Neural cell (in vitro differentiated cells): ENCODE results near the gene ZCCHC14. TPM values are rescaled to one million over a fixed set of nuclear protein-coding genes. Genes with fewer than 3 reads are reported as not detected.
A peak's percentile ranks its signal among the peaks of the same experiment; 100 is the strongest.
"Not testable (repeated sequence)": the region's sequence is repeated elsewhere in the genome, so short reads cannot be mapped to it uniquely, and the experiment has no call there.

Experiments used
- H2AFZ ChIP-seq: fragments of 200-600, 300-800 bp; sonication (generic), shearing (Covaris generic); 2 replicates; pipeline ENCODE4 v1.6.0; 2014; ENCODE audit warnings: low read depth, mild to moderate bottlenecking, antibody characterized with exemption, low read length, moderate library complexity
- H3F3A ChIP-seq: fragments of 200-600 bp; shearing (Covaris generic); 2 replicates; pipeline ENCODE4 v1.6.1; 2016; ENCODE audit warnings: mild to moderate bottlenecking, moderate library complexity, mixed read lengths, antibody characterized with exemption, low read length; ENCODE audit not compliant: insufficient read depth, poor library complexity, severe bottlenecking
- H3K27ac ChIP-seq: fragments of 200-600, 300-800 bp; sonication (generic), shearing (Covaris generic); 2 replicates; pipeline ENCODE4 v1.5.1; 2014; ENCODE audit warnings: mild to moderate bottlenecking, low read length, moderate library complexity
- H3K27me3 ChIP-seq: fragments of 300-800, 200-600 bp; sonication (generic), shearing (Covaris generic); 2 replicates; pipeline ENCODE4 v1.6.0; 2014; ENCODE audit warnings: mild to moderate bottlenecking, low read depth, low read length, moderate library complexity; ENCODE audit not compliant: insufficient read depth
- H3K36me3 ChIP-seq: fragments of 300-800, 200-600 bp; sonication (generic), shearing (Covaris generic); 2 replicates; pipeline ENCODE4 v1.5.1; 2014; ENCODE audit warnings: mild to moderate bottlenecking, antibody characterized with exemption, low read length, moderate library complexity; ENCODE audit not compliant: insufficient read depth
- H3K4me2 ChIP-seq: fragments of 300-800, 200-600 bp; sonication (generic), shearing (Covaris generic); 2 replicates; pipeline ENCODE4 v1.6.0; 2014; ENCODE audit warnings: mild to moderate bottlenecking, low read length
- H3K4me3 ChIP-seq: fragments of 300-800, 200-600 bp; sonication (generic), shearing (Covaris generic); 2 replicates; pipeline ENCODE4 v1.5.1; 2014; ENCODE audit warnings: mild to moderate bottlenecking, low read length, moderate library complexity
- H3K79me2 ChIP-seq: fragments of 200-600 bp; shearing (Covaris generic); replicated peaks from 2 replicates; pipeline ENCODE4 v1.6.0; 2014; ENCODE audit warnings: mild to moderate bottlenecking, low read length, moderate library complexity; ENCODE audit not compliant: insufficient read depth
- H3K9ac ChIP-seq: fragments of 300-800, 200-600 bp; sonication (generic), shearing (Covaris generic); 2 replicates; pipeline ENCODE4 v1.6.1; 2016; ENCODE audit warnings: mild to moderate bottlenecking, low read length, mixed read lengths
- H3K9me2 ChIP-seq: fragments of 200-600 bp; shearing (Covaris generic); 2 replicates; pipeline ENCODE4 v1.6.1; 2016; ENCODE audit warnings: mild to moderate bottlenecking, low read length, mixed read lengths; ENCODE audit not compliant: insufficient read depth
- H3K9me3 ChIP-seq: fragments of 200-600, 300-800 bp; sonication (generic), shearing (Covaris generic); 2 replicates; pipeline ENCODE4 v1.6.1; 2016; ENCODE audit warnings: mild to moderate bottlenecking, mixed run types, low read length, moderate library complexity, mixed read lengths
- H4K20me1 ChIP-seq: fragments of 200-600 bp; shearing (Covaris generic); 2 replicates; pipeline ENCODE4 v1.6.1; 2016; ENCODE audit warnings: mild to moderate bottlenecking, mixed run types; ENCODE audit not compliant: insufficient read depth
- CTCF ChIP-seq: fragments of 450-650 bp; IDR thresholded peaks from 2 replicates; pipeline ENCODE4 v1.5.1; 2014; ENCODE audit warnings: antibody characterized with exemption, mild to moderate bottlenecking, moderate library complexity; ENCODE audit not compliant: poor library complexity, severe bottlenecking
- EZH2 ChIP-seq: fragments of 200-600, 300-800 bp; shearing (Covaris generic), sonication (generic); IDR thresholded peaks from 2 replicates; pipeline ENCODE4 v1.6.1; 2014; ENCODE audit warnings: antibody characterized with exemption, low read length, borderline replicate concordance, mild to moderate bottlenecking; ENCODE audit not compliant: insufficient read depth, poor library complexity, severe bottlenecking
- MXI1 ChIP-seq: fragments of 450-650 bp; conservative IDR thresholded peaks from 2 replicates; pipeline ENCODE4 v1.6.1; 2014; ENCODE audit warnings: antibody characterized with exemption, mild to moderate bottlenecking; ENCODE audit not compliant: poor library complexity, severe bottlenecking
- POLR2AphosphoS5 ChIP-seq: IDR thresholded peaks from 2 replicates; pipeline ENCODE4 v1.6.1; 2012
- RAD21 ChIP-seq: fragments of 450-650 bp; conservative IDR thresholded peaks from 2 replicates; pipeline ENCODE4 v1.6.1; 2014; ENCODE audit warnings: antibody characterized with exemption, mild to moderate bottlenecking, moderate library complexity
- REST ChIP-seq: IDR thresholded peaks from 2 replicates; pipeline ENCODE4 v1.6.1; 2012; ENCODE audit warnings: borderline replicate concordance
- SMC3 ChIP-seq: fragments of 450-650 bp; conservative IDR thresholded peaks from 2 replicates; pipeline ENCODE4 v1.6.1; 2014; ENCODE audit warnings: antibody characterized with exemption, mild to moderate bottlenecking, moderate library complexity; ENCODE audit not compliant: poor library complexity
- TAF1 ChIP-seq: IDR thresholded peaks from 2 replicates; pipeline ENCODE4 v1.6.1; 2012; ENCODE audit warnings: low read depth
- polyA plus RNA-seq: library from polyadenylated mRNA; depleted of rRNA; stranded (reverse); fragments of >200 nt; gene quantifications from 2 replicates; pipeline ENCODE4 v1.2.3, GENCODE V29; 2014

The ZCCHC14 gene
- polyA plus RNA-seq, 1 donor from 2014 or later = 22.1 TPM

- peaks cover 48% of the 10 kb centered on the region for H3K79me2 ChIP-seq
- H3F3A ChIP-seq = no peaks in the 10 kb centered on the region
- peaks cover 27% of the 10 kb centered on the region for H4K20me1 ChIP-seq
- no peaks in the 10 kb centered on the region for H3K27me3 ChIP-seq
- H3K27ac ChIP-seq = no peak overlapping the region
- no peak for TF ChIP-seq RAD21
- TF ChIP-seq REST = no peak
- TF ChIP-seq POLR2AphosphoS5 = no peak
- peak; percentile 38 for TF ChIP-seq MXI1
- H3K9me3 ChIP-seq = no peaks in the 10 kb centered on the region
- peak overlapping the region; percentile 71 for H3K4me3 ChIP-seq
- no peaks in the 10 kb centered on the region for H3K36me3 ChIP-seq
- H3K4me2 ChIP-seq = peak overlapping the region; percentile 90
- no peak overlapping the region for H2AFZ ChIP-seq
- no peaks in the 10 kb centered on the region for H3K9me2 ChIP-seq
- H3K9ac ChIP-seq = peak overlapping the region; percentile 58
These were observed 1.1 kb downstream of the ZCCHC14 start for GRCh38 chr16:87491522-87492290.

- Histone ChIP-seq H3K79me2 (peaks cover 55% of the 10 kb centered on the region), H4K20me1 (peaks cover 27% of the 10 kb centered on the region), H3K4me2 (peak overlapping the region; percentile 90), H3K4me3 (peak overlapping the region; percentile 71), H3K9ac (peak overlapping the region; percentile 58)
- not testable (repeated sequence) for H3F3A ChIP-seq, H3K9me2 ChIP-seq, H3K36me3 ChIP-seq, H3K27ac ChIP-seq, H2AFZ ChIP-seq, H3K9me3 ChIP-seq, H3K27me3 ChIP-seq
These were observed 1.9 kb downstream of the ZCCHC14 start for GRCh38 chr16:87490799-87491521.

- H3K27ac ChIP-seq = peak overlapping the region; percentile 55
- H3K9me3 ChIP-seq = no peaks in the 10 kb centered on the region
- H3K36me3 ChIP-seq = no peaks in the 10 kb centered on the region
- TF ChIP-seq REST (no peak), CTCF (no peak), RAD21 (no peak), TAF1 (no peak), SMC3 (no peak), MXI1 (no peak), EZH2 (no peak)
- no peaks in the 10 kb centered on the region for H3K9me2 ChIP-seq
- H3K4me2 ChIP-seq = peak overlapping the region; percentile 90
- H3K79me2 ChIP-seq = peaks cover 62% of the 10 kb centered on the region
- H4K20me1 ChIP-seq = peaks cover 27% of the 10 kb centered on the region
- peak overlapping the region; percentile 58 for H3K9ac ChIP-seq
- H3K4me3 ChIP-seq = peak overlapping the region; percentile 71
- no peak overlapping the region for H2AFZ ChIP-seq
- H3F3A ChIP-seq = no peaks in the 10 kb centered on the region
- H3K27me3 ChIP-seq = no peaks in the 10 kb centered on the region
These were observed 2.6 kb downstream of the ZCCHC14 start for GRCh38 chr16:87490096-87490798.
